ENCODE measurements around the gene PARP4. TPM values are rescaled to one million over a fixed set of nuclear protein-coding genes. Genes with fewer than 3 reads are reported as not detected.
"Not testable (repeated sequence)": the region's sequence is repeated elsewhere in the genome, so short reads cannot be mapped to it uniquely, and the experiment has no call there.

PARP4 gene
- total RNA-seq, 1 donor from 2014 or later: 30.3 TPM

GRCh38 chr13:24506698-24507335 is 5.8 kb downstream of the PARP4 start:
- H3K27me3 Mint-ChIP-seq: no peaks in the 10 kb centered on the region
- peaks cover 20% of the 10 kb centered on the region for H3K4me1 Mint-ChIP-seq (ENCODE audit: unreplicated experiment)
- no peak for TF ChIP-seq CTCF (conservative IDR thresholded peaks at IDR 0.05)
- no peak overlapping the region for H3K4me3 Mint-ChIP-seq
- no peak for DNase-seq (ENCODE audit: extremely low spot score, unreplicated experiment)
- H3K27ac Mint-ChIP-seq: no peak overlapping the region
- peaks cover 18% of the 10 kb centered on the region for H3K36me3 Mint-ChIP-seq
- H3K9me3 Mint-ChIP-seq: no peaks in the 10 kb centered on the region

GRCh38 chr13:24506283-24506682 is 6.3 kb downstream of the PARP4 start:
- H3K4me1 Mint-ChIP-seq (ENCODE audit: unreplicated experiment): peaks cover 18% of the 10 kb centered on the region
- H3K36me3 Mint-ChIP-seq: peaks cover 13% of the 10 kb centered on the region
- H3K4me3 Mint-ChIP-seq; H3K27ac Mint-ChIP-seq; H3K27me3 Mint-ChIP-seq; DNase-seq (ENCODE audit: extremely low spot score, unreplicated experiment); H3K9me3 Mint-ChIP-seq: not testable (repeated sequence)

GRCh38 chr13:24505756-24506155 is 6.8 kb downstream of the PARP4 start:
- Mint-ChIP-seq H3K27ac (no peak overlapping the region), H3K9me3 (no peaks in the 10 kb centered on the region), H3K4me3 (no peak overlapping the region), H3K27me3 (no peaks in the 10 kb centered on the region), H3K4me1 (ENCODE audit: unreplicated experiment) (peaks cover 19% of the 10 kb centered on the region), H3K36me3 (peaks cover 9% of the 10 kb centered on the region)
- TF ChIP-seq CTCF (conservative IDR thresholded peaks at IDR 0.05): no peak
- DNase-seq (ENCODE audit: extremely low spot score, unreplicated experiment): no peak

- no peak overlapping the region for H3K27ac Mint-ChIP-seq
- peaks cover 19% of the 10 kb centered on the region for H3K4me1 Mint-ChIP-seq (ENCODE audit: unreplicated experiment)
- H3K36me3 Mint-ChIP-seq: peaks cover 9% of the 10 kb centered on the region
- no peak for DNase-seq (ENCODE audit: extremely low spot score, unreplicated experiment)
- H3K4me3 Mint-ChIP-seq: no peak overlapping the region
- TF ChIP-seq CTCF (conservative IDR thresholded peaks at IDR 0.05): no peak
- no peaks in the 10 kb centered on the region for H3K27me3 Mint-ChIP-seq
- no peaks in the 10 kb centered on the region for H3K9me3 Mint-ChIP-seq
Observed at GRCh38 chr13:24505256-24505655, 7.3 kb downstream of the PARP4 start.

DNA sequence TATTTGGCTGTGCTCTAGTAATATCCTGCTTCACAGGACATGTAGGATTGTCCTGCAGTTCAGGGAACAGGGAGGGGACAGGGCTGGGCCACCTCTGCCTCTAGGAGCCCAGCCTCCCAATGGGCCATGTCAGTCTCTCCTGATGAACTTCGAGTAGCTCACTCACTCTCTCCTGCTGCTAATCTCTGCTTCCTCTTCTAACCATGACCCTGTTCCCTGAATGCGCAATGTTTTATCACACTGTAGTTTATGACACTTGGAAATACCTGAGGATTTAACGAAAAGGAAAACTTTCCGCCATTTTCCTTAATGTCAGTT is 9.2 kb downstream of the PARP4 start:
- no peak for DNase-seq (ENCODE audit: extremely low spot score, unreplicated experiment)
- H3K27ac Mint-ChIP-seq: peak overlapping the region; percentile 64
- no peak for TF ChIP-seq CTCF (conservative IDR thresholded peaks at IDR 0.05)
- H3K4me1 Mint-ChIP-seq (ENCODE audit: unreplicated experiment): peaks cover 19% of the 10 kb centered on the region
- H3K4me3 Mint-ChIP-seq: no peak overlapping the region
- H3K9me3 Mint-ChIP-seq: no peaks in the 10 kb centered on the region
- no peaks in the 10 kb centered on the region for H3K27me3 Mint-ChIP-seq
- H3K36me3 Mint-ChIP-seq: peaks cover 16% of the 10 kb centered on the region

GRCh38 chr13:24502533-24503378 is 9.8 kb downstream of the PARP4 start:
- H3K27ac Mint-ChIP-seq: peak overlapping the region; percentile 64
- H3K9me3 Mint-ChIP-seq: no peaks in the 10 kb centered on the region
- no peak for DNase-seq (ENCODE audit: extremely low spot score, unreplicated experiment)
- no peak for TF ChIP-seq CTCF (conservative IDR thresholded peaks at IDR 0.05)
- peaks cover 19% of the 10 kb centered on the region for H3K4me1 Mint-ChIP-seq (ENCODE audit: unreplicated experiment)
- H3K27me3 Mint-ChIP-seq: no peaks in the 10 kb centered on the region
- H3K36me3 Mint-ChIP-seq: peaks cover 17% of the 10 kb centered on the region
- peak overlapping the region; percentile 2 for H3K4me3 Mint-ChIP-seq
